GM21576 (cell line): ENCODE results near the gene KCNIP4.

Experiments
- ATAC-seq: cut with Tn5 transposase; IDR thresholded peaks from one replicate; pipeline ENCODE4 v1.9.1; 2021; ENCODE audit warnings: mild to moderate bottlenecking, moderate library complexity; ENCODE audit not compliant: unreplicated experiment

KCNIP4 gene

GRCh38 chr4:21768349-21769310 is 179.9 kb downstream of the KCNIP4 start:
- ATAC-seq: peak; percentile 62

DNA sequence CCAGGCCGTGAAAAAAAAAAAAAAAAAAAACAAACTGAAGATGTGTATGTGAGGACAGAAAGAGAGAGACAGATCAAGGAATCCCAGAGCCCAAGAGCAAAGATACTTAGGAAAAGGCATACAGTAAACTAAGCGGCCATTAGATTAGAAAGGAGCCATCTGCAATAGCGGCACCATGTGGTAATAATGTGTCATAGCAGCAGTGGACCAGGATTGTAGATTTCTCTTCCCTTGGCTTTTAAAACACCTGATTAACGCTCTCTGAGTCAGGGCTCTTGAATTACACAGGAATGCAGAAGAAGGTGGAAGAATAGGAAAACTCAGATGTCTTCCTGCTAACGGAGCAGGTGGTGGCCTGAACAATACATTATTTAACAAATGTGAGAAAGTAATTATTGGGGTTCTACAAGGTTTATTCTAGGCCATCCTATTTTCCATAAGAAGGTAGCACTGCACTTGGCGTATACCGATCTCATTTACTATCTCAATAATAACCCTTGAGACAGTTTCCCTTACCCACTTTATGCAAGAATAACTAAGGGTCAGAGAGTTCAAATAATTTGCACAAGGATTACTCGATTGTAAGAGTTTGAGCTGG is 182.7 kb downstream of the KCNIP4 start:
- peak; percentile 70 for ATAC-seq

DNA sequence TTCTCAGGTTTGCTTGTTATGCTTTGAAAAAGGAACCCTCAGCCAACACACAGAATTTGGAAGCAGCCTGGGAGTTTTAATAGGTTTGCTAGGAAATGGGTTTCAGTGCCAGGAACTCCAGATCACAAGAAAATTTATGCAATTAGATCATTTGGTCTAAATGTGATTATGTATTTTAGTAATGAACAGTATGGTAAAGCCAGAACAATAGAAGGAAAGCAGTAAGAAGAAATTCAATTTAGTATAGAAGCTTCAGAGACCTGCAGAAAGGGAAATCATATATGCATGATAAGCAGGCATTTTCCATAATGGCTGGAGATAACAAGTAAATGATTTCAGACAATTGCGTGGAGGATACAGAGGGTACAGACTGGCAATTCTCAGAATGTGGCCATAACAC is 184.7 kb downstream of the KCNIP4 start:
- ATAC-seq: no peak

- no peak for ATAC-seq
Measured at GRCh38 chr4:21757248-21757647, 191.3 kb downstream of the KCNIP4 start.

DNA sequence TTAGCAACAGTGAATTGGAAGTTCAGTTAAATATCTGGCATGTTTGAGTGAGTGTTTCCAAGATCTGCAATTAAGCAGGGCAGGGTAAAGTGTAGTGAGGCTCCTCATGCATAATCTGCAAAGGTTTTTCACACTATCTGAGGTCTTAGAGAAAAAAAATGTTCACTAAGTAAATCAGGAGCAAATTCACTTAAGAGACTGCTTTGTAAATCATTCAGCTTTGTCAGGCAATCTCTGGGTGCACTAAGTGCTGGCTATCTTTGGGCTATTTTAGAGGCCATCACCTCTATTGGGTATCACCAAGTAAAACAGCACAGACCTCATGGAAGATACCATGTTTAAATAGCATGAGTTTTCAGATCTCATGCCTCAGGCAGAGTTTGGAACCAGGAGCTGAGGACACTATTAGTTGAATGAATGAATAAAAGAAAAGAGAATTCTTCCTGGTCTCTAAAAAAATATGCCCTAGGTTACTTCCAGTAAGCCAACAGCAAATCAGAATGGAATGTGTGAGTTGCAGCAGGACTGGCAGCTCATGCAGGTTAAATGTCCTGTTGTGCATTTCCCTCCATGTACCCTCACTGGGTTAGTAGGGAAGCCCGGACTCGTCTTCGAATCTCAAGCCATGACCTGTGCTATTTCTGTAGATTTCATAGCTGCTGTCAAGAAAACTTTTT is 195.3 kb downstream of the KCNIP4 start:
- no peak for ATAC-seq

GRCh38 chr4:21752616-21753015 is 196.0 kb downstream of the KCNIP4 start:
- no peak for ATAC-seq

GRCh38 chr4:21749924-21750323 is 198.6 kb downstream of the KCNIP4 start:
- ATAC-seq: no peak

GRCh38 chr4:21749412-21749811 is 199.2 kb downstream of the KCNIP4 start:
- ATAC-seq: no peak

- no peak for ATAC-seq
Measured at GRCh38 chr4:21744046-21744445, 204.5 kb downstream of the KCNIP4 start.

- no peak for ATAC-seq
Measured at GRCh38 chr4:21742326-21742725, 206.2 kb downstream of the KCNIP4 start.

- no peak for ATAC-seq
Measured at GRCh38 chr4:21738821-21739220, 209.8 kb downstream of the KCNIP4 start.

DNA sequence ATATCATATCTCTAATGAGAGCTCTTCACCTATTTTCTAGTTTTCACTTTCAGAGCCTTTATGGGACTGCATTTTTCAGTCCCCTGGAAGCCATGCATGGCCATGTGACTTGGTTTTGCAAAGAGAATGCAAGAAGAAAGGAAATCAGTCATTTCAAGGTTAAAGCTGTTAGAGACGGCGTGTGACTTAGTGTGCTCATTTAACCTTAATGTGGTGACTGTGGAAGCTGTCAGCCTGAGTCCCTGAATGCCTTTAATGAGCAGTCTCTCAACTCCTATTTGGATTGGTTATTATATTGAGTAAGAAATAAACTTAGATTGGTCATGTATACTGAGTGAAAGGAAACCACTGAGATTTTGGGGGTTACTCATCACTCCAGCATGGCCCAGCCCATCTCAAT is 212.7 kb downstream of the KCNIP4 start:
- ATAC-seq: no peak

DNA sequence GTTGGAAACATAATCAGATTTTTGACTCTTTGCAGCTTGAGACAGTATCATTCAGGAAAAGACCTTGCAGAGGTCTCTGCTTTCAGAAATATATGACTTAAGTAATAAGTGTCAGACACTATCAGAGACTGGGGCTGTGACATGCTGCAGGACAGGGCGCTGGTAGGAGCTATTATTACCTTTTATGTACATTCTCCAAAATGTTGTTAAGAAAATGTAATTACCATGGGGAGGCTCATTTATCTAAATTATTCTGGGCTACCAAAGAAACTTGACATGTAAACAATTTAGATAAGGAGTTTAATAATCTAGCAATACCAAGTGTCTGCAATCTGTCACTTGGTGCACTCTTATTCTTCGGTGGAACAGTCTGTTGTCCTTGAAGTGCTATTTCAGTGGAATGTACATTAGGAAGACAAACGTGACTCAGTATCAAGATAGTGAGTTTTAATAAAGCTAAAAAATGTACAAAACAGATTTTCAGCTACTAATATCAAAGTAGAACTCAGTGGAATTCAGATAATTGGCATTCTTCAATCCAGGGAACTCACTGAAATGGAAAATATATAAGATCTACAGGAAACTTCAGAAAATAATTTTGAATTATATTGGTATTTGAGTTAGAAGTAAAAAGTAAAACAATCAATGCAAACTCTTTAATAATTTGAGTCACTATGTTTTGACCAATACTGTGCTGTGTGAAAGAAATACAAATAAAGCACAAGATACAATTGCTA is 214.5 kb downstream of the KCNIP4 start:
- no peak for ATAC-seq

DNA sequence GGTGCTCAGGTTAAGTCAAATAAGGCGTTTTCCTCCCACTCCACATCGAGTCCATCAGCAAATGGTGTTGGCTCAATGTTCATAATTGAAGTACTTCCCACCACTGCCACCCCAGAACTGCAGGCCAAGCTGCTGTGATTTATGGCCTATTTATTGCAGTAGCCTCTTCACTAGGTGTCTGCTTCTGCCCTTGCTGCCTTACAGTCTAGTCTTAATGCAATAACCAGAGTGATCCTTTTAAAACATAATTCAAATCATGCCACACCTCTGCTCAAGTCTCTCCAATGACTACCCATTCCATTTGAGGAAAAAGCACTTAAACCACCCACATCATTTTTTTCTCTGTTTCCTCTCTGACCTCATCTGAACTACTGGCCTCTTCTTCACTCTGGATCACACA is 220.3 kb downstream of the KCNIP4 start:
- no peak for ATAC-seq

- no peak for ATAC-seq
Measured at GRCh38 chr4:21726255-21726815, 222.2 kb downstream of the KCNIP4 start.

GRCh38 chr4:21722157-21722839 is 226.3 kb downstream of the KCNIP4 start:
- no peak for ATAC-seq

DNA sequence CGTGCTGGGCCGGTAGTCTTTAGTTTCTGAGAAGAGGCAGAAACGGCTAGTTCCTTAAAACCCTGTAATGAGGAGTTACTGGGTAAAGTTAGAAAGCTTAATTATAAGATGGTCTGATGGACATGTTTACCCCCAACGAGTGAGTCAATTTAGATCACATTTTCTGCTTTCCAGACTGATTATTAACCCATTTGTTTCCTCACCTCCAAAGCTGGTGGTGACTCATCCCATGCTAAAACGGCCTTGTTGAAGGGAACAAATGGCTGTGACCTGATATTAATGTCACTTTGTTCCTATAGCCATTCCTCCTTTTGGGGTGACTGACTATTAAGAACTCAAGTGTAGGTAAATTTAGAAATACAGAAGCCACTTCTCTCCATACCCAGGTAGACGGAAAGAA is 232.0 kb downstream of the KCNIP4 start:
- no peak for ATAC-seq

GRCh38 chr4:21710179-21710835 is 238.3 kb downstream of the KCNIP4 start:
- no peak for ATAC-seq

GRCh38 chr4:21709761-21710160 is 238.8 kb downstream of the KCNIP4 start:
- no peak for ATAC-seq

- no peak for ATAC-seq
Measured at GRCh38 chr4:21709031-21709430, 239.5 kb downstream of the KCNIP4 start.
